Measurements from ENCODE around the gene OR4M2.
"Not testable (repeated sequence)": the region's sequence is repeated elsewhere in the genome, so short reads cannot be mapped to it uniquely, and the experiment has no call there.

Gene OR4M2, protein sequence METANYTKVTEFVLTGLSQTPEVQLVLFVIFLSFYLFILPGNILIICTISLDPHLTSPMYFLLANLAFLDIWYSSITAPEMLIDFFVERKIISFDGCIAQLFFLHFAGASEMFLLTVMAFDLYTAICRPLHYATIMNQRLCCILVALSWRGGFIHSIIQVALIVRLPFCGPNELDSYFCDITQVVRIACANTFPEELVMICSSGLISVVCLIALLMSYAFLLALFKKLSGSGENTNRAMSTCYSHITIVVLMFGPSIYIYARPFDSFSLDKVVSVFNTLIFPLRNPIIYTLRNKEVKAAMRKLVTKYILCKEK

DNA sequence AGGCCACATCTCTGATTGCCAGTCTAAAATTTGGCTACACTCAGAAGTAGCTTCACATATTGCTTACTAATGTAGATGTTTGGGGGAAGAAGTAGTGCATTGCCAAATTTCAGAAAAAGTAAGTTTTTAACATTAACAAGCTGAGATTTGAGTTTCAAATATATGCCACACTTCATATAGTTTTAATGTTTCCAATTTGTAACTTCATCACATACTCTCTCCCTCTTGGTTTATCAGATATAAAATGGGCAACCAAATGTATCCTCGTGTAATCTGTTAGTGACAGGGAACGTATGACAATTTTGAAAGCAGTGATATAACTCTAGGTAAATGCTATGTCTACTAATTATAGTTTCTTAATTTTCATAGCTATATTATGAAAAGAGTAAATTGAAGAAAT is at the start of gene OR4M2:
TSS of gene OR4M2 (plus strand) at position 301 of the 400 bp plus-strand sequence. CDS start at position 399, 98 bp downstream.
- DNase-seq: not testable (repeated sequence)

DNA sequence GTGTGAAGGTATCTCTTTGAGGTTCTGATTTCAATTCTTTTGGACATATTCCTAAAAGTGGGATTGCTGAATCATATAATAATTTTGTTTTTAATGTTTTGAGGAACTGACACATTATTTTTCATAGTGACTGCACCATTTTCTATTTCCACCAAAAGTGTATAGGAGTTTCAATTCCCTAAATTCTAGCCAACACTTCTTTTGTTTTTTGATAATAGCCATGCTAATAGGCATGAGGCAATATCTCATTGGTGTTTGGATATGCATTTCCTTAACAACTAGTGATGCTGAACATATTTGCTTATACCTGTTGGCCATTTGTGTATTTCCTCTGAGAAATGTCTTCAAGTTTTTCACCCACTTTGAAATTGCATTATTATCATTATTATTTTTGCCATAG is 11.1 kb upstream of the OR4M2 start:
- not testable (repeated sequence) for DNase-seq

DNA sequence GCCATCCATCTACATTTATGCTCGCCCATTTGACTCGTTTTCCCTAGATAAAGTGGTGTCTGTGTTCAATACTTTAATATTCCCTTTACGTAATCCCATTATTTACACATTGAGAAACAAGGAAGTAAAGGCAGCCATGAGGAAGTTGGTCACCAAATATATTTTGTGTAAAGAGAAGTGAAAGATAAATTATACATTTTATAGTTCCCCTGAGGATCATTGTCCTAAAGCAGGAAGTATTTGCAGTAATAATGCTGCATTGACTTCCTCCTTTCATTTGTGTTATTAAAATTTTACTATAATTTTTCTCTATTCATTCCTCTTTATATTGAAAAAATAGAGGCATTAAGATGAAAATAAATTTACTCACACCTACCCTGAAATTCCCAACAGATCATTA is 1.1 kb downstream of the OR4M2 start:
- not testable (repeated sequence) for DNase-seq

DNA sequence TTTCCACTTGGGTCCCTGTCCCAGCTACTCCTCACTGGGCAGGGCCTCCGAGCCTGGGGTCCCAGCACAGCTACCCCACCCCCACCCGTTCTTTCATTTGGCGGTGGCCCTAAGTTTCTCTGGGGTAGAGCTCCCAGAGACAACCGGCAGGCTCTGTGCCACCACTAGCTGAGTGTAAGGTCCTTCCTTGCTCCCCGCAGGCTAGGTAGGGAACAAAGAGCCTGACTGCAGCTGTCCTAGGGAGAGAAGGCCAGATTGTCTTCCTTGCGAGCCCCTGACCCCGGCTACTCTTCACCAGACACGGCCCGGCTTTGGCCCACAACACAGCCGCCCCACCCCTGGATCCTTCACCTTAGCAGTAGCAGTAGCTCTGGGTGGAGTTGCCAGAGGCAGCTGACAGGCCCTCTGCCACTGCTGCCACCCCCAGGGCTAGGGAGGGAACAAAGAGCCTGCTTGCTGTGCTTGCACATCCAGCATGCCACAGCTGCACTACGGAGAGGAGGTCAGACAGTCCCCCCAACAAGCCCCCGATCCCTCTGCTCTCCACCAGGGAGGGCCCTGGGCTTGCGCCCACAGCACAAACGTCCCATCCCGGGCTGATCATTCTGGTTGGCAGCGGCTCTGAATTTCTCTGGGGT is 18.4 kb downstream of the OR4M2 start:
- DNase-seq: not testable (repeated sequence)

DNA sequence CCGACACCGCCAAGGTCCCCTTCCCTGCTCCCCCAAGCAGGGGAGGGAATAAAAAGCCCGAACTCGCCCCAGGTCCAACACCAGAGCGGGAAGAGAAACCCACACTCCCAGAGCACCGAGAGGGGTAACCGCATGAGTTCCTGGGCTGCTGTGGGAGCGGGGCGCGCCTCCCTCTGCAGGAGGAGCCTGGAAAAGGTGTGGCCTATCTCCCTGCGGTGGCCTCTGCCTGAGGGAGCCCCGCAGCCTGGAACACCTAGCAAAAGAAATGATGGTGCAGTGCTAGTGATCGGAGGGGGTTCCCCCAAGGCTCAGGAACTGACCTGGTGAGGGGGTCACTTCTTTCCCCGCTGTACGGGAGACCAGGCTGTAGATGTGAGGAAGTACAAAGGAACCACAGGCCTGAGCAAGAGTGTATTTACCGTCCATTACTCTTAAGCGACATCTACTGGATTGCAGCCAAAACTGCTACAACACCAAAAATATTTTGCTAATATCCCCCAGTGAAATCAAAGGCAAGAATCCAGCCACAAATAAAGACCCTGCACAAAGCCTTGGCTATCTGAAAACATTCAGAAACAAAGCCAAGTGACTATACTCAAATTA is 19.1 kb downstream of the OR4M2 start:
- DNase-seq: not testable (repeated sequence)

DNA sequence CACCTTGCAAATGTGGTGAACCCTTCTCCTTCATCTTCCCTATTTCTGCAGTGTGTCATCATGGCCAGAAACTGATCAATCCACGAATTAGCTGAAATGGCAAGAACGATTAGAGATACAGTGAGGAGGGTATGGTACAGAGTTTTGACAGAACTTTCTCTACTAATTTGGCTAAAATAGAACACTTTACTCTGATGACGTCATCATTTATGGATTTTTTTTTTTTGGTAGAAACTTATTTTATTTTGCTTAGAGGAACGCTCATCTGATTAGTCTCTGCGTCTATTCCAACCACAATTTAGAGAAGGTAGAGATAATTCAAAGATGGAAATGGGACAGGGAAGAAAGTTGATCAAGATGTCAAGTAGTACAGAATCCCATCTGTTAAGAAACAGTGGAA is 41.7 kb downstream of the OR4M2 start:
- DNase-seq: not testable (repeated sequence)
